HG03103 (cell line): Measurements from ENCODE around the gene VAT1.
"Not testable (repeated sequence)": the region's sequence is repeated elsewhere in the genome, so short reads cannot be mapped to it uniquely, and the experiment has no call there.

Experiments used
- ATAC-seq: cut with Tn5 transposase; IDR thresholded peaks from one replicate; pipeline ENCODE4 v1.9.1; 2021; ENCODE audit warnings: low read depth; ENCODE audit not compliant: unreplicated experiment

The VAT1 gene

DNA sequence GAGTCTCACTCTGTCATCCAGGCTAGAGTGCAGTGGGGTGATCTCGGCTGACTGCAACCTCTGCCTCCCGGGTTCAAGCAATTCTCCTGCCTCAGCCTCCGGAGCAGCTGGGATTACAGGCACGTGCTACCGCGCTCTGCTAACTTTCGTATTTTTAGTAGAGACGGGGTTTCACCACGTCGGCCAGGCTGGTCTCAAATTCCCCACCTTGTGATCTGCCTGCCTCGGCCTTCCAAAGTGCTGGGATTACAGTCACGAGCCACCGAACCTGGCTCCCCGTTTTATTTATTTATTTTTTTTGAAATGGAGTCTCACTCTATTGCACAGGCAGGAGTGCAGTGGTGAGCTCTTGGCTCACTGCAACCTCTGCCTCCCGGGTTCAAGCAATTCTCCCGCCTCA lies 46.5 kb downstream of the VAT1 start:
- not testable (repeated sequence) for ATAC-seq

DNA sequence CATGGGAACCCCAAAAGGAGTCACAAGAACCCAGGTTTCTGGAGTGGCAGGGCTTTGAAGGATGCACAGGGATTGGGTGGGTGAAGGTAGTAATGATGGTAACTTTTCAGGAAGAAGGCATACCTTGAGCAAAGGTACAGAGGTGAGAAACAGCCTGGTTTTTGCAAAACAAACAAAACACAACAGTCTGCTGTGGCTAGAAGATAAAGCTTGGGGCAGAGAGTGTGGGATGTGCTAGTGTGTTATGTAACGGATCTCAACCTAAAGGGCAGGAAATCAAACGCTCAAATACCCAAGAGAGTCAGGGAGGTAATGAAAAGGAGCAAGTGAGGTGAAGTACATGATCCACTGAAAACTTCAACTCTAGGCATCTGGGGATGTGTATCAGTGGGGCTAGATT lies 46.9 kb downstream of the VAT1 start:
- no peak for ATAC-seq

DNA sequence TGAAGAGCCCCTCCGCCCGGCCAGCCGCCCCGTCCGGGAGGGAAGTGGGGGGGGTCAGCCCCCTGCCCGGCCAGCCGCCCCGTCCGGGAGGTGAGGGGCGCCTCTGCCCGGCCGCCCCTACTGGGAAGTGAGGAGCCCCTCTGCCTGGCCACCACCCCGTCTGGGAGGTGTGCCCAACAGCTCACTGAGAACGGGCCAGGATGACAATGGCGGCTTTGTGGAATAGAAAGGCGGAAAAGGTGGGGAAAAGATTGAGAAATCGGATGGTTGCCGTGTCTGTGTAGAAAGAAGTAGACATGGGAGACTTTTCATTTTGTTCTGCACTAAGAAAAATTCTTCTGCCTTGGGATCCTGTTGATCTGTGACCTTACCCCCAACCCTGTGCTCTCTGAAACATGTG lies 48.9 kb downstream of the VAT1 start:
- ATAC-seq: not testable (repeated sequence)

DNA sequence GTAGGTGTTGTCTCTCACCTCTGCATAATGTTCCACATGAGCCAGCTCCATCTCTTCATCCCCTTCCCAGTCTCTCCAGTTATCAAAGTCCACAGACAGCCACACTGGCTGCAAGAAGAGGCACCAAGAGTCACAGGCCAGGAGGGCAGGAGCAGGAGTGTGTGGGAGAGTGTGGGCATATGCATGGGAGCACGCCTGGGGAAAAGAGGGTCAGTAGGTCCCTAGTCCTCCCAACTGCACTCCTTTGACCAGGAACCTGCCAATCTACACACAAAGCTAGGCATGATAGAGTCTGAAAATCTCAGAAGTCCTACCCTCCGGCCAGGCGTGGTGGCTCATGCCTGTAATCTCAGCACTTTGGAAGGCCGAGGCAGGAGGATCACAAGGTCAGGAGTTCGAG lies 50.6 kb downstream of the VAT1 start:
- ATAC-seq: no peak

DNA sequence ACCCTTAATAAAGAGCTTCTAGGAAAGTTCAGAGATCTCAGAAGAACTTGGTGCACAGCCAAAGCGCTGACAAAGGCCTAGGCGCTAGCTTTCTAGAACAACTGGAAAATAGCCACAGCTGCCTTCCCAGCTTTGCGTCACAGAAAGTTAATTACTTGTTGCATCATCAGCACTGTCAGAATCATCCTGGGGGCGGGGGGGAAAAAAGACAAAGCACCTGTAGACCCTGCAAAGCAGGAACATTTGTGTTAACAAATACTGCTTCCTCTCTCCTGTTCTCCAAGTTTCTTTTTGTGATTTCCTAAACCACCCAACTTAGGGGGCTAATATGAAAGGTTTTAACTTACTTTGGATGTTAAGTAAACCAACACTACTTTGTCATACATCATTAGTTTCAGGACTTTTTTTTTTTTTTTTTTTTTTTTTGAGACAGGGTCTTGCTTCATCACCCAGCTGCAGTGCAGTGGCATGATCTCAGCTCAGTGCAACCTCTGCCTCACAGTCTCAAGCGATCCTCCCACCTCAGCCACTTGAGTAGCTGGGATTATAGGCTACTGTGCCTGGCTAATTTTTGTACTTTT lies 53.1 kb downstream of the VAT1 start:
- no peak for ATAC-seq

DNA sequence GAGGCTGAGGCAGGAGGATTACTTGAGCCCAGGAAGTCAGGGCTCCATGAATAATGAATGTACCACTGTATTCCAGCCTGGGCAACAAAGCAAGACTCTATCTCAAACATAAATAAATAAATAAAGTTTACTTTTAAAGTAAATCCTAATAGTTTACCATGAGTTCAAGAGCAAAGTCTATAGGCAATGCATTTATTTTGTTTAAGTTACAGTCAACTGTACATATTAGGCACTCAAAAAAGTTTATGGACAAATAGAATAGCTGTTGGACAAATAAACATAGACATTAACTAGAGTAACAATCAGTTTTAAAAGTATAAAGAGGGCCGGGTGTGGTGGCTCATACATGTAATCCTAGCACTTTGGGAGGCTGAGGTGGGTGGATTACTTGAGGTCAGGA lies 54.3 kb downstream of the VAT1 start:
- ATAC-seq: no peak
